Stimulated activated CD8-positive, alpha-beta memory T cell treated with anti-CD3 and anti-CD28 coated beads, Interleukin-4, amount 100 ng/mL, for 4 hours (primary cell): Measurements from ENCODE around the gene GJB6.

ENCODE experiments used
- DNase-seq, 2 donors: peaks; one replicate each; pipeline ENCODE4 v3.0.0-alpha.2; 2020; ENCODE audit warnings: low read depth in 2 of 2, low spot score in 1 of 2

Gene GJB6

DNA sequence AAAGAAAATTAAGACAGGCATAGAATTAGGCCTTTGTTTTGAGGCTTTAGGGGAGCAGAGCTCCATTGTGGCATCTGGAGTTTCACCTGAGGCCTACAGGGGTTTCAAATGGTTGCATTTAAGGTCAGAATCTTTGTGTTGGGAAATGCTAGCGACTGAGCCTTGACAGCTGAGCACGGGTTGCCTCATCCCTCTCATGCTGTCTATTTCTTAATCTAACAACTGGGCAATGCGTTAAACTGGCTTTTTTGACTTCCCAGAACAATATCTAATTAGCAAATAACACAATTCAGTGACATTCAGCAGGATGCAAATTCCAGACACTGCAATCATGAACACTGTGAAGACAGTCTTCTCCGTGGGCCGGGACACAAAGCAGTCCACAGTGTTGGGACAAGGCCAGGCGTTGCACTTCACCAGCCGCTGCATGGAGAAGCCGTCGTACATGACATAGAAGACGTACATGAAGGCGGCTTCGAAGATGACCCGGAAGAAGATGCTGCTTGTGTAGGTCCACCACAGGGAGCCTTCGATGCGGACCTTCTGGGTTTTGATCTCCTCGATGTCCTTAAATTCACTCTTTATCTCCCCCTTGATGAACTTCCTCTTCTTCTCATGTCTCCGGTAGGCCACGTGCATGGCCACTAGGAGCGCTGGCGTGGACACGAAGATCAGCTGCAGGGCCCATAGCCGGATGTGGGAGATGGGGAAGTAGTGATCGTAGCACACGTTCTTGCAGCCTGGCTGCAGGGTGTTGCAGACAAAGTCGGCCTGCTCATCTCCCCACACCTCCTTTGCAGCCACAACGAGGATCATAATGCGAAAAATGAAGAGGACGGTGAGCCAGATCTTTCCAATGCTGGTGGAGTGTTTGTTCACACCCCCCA, 43.2 kb downstream of the GJB6 start:
- DNase-seq = no peak

DNA sequence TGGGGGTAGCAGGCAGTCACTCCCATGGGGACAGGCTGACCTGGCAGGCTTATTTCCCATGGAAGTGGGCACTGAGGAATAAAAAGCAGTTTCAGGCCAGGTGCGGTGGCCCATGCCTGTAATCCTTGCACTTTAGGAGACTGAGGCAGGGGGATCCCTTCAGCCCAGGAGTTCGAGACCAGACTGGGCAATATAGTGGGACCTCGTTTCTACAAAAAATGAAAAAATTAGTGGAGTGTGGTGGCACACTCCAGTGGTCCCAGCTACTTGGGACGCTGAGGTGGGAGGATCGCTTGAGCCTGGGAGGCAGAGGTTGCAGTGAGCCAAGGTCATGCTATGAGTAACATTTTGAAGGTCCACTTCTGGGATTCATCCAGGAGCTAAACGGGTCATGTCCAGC, 45.3 kb downstream of the GJB6 start:
- DNase-seq = no peak

DNA sequence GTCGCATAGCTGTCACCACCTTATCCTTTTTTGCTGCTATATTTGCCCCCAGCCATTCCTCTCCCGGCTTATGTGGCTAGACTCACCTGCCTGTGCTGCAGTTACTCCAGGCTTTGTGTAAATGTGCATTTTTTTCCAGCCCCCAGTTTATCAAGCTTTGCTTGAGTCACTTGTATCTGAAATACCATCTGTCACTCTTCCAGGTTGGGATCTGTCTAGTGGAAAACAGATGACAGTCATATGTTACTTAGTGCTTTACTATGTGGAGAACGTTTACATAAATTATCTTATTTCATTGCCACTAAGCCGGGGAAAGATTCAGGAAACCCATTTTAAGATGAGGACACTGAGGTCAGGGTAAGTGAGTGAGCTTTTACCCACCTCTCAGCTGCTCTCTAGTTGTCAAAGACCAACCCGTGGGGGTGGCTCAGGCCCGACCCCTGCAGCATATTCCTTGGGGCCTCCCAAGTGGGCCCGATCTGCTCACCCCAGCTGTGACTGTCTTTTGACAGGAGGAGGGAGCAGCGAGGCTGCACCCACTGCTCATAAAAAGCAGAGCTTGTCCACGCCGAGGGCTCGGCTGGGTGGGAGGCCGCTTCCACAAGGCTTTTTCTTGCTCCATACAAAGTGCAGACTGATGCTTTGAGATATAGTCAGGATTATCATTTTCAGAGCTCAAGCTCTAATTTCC, 46.6 kb downstream of the GJB6 start:
- no peak for DNase-seq

DNA sequence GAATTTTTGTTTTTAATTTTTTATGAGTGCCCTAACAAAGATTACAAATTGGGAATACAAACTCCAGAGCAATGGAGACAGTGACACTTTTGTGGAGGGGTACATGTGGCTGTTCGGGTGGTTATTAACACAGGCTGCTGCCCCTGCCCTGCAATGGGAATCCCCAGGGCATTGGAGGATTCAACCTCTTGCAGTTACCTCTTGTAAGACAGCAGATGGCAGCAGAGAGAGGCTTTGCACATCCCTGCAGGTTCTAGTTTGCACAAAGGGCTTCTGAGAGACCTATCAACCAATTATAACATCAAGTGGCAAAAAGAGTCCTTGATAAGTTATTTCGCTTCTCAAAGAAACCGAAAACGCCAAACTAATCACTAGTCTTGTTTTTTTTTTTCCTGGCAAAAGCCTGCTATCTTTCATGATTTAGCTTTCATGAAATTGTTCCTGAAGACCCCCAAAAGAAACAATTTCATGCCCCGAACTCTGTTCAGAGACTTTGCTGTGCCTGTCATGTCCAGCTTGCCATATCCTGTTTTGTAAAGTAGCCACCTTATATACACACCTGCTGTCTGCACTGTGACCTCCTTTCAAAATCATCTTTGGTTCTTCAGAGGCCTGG, 49.8 kb downstream of the GJB6 start:
- no peak for DNase-seq

DNA sequence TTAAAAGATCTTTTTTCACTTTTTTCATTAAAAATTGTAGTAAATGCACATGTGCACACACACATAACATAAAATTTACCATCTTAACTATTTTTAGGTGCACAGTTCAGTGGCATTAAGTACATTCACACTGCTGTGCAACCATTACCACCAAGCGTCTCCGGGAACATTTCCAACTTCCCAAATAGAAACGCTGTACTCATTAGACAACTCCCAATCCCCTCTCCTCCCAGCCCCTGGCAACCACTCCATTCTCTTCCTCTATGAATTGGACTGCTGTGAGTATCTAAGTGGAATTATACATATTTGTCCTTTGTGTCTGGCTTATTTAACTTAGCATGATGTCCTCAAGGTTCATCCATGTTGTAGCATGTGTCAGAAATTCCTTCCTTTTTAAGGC, 50.9 kb downstream of the GJB6 start:
- DNase-seq = no peak

DNA sequence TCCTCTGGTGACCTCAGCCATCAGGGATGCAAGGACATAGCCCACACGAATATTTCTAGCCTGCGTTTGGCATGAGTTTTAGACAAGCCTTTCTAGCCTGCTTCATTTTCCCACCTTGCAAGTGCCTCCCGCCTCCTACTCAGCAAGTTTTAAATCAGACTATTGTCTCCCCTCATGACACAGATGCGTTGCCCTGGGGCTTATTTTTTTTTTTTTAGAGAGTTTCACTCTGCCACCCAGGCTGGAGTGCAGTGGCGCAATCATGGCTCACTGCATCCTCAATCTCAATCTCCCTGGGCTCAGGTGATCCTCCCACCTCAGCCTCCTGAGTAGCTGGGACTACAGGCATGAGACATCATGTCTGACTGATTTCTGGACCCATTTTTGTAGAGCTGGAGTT, 54.0 kb downstream of the GJB6 start:
- DNase-seq = no peak

DNA sequence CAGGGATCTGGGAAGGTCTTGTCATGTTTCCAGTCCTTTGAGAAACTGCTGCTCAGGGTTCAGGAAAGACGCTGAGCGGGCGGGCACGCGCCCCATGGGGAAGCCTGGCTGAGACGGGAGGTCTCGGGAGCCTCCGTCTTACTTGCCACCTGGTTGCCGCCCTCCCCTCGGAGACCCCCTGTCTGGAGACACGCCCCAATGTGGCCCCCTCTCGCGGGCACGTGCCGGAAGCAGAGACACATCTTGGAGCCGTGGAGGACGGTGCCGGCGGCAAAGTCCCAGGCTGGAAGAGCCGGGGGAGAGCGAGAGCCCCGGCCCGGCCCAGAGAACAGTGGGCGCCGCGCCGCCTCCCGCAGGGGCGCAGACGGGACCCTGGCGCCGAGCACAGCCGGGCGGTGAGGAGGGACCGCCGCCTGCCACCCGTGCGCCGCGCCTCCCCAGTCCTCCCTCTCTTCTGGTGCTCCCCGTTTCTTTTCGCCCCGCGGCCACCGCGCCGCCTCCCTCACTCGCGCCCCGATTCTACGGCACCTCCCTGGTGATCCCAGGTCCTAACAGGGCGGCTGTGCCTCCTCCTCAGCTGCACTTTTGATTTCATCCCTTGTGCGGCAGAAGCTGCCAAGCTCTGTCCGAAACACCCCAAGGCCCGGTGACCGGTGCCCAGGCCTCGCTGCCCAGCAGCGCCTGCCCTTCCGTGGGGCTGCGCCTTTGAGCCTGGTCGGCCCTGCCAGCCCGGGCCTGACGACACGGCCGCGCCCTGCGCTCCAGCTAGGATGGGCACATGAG, 54.9 kb downstream of the GJB6 start:
- no peak for DNase-seq

DNA sequence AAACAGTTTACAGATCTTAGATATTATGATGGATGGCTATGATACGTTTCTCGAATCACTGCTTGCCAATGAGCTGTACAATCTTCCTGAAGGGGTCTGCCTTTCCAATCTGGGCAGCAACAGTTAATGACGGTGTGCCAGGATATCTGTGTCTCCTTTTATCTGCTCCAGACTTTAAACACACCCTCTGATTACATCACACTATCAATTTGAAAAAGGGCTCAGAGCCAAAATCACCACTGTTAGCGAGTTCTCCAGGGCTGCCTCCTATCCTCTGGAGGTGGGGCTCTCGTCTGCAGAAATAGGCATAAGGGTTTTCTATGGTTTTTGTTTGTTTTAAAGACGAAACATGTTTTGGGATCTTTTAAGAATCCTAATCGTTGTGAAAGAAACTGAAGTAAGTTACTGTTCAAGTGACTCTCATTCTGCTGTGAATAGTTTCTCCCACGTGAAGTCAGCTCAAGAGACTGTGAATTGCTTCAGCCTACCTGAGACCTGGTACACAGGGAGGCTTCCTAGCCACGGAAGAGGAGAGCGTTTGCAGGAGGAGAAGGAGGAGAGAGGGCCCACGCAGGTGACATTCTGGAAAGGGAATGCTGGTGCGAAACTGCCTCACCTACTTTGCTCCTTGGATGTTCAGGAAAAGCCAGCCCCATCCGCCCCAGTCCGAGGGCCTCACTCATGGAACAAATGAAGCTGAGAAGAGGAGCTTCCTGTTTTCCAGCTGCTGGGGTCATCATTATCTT, 56.0 kb downstream of the GJB6 start:
- DNase-seq = no peak

DNA sequence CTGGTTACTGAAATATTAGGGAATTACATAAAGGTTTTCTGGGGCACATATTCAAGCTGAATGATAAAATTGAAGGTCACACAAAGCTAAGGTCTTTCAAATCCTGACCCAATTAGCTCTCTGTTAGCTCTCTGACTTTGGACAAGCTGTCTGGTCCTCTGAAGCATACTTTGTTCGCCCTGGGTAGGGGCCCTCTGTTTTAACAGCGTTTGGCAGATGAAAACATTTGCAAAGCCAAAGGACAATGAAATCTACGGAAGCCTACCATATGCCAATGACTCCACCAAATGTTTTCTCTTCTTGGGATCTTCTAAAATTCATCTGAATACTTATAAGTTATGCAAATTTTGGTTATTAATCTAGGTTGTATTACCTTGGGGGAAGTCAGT, 56.7 kb downstream of the GJB6 start:
- no peak for DNase-seq

DNA sequence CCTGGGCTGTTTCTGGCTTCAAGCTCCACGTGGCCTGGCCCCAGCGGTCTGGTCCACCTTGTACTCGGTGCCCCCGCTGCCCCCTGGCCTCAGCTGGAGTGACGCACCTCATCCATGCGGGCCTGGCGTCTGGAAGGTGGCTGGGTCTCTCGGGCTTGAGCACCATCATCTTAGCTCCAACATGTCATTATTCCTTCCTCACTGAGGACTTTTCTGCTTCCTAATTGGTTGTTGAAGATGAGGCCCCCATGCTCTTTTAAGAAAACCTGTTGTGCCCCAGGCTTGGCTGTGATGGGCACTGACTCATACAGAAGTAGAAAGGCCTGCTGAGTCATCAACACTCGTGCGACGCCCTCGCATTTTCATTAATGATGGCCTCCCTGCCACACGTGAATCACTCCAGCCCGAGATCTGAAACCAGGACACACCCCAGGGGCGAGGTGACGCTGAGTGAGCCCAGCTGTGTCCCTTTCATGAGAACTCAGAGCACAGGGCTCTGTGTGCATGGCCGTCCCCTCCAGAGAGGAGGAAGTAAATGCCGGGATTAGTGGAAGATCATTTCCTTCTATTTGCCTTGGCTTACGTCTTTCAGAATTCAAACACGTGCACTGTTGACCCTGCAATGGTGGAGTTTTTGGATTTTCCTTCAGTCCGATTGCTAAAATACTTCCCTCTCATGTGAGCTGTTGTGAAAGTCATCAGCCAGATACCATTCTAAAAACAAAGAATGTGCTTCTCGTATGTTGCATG, 57.3 kb downstream of the GJB6 start:
- DNase-seq = peak; percentile 48 to 61

DNA sequence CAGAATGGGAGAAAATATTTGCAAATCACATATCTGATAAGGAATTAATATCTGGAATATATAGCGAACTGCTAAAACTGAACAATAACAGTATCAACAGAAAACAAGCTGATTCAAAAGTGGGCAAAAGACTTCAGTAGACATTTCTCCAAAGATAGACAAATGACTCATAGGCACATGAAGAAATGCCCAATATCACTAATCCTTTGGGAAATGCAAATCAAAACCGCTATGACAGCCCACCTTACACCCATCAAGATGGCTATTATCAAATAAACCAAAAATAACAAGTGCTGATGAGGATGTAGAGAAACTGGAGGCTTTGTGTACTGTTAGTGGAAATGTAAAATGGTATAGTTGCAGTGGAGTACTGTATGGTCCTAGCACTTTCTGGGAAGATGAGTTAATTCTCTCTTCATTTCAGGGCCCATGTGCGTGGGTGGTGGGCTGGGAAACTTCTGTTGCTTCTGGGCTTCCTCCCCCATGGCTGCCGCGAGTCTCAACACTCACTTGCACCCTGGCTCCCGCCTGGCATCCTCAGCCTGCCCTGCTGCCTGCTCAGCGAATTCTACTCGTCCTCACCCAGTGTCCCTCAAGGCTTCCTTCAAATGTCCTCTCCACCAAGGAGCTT, 58.9 kb downstream of the GJB6 start:
- DNase-seq = no peak
